HG02973 (cell line): ENCODE measurements around the gene SHD.

Experiments
- ATAC-seq: cut with Tn5 transposase; IDR thresholded peaks from one replicate; pipeline ENCODE4 v1.9.1; 2021; ENCODE audit warnings: moderate library complexity; ENCODE audit not compliant: unreplicated experiment

SHD gene

GRCh38 chr19:4295972-4296771 is 17.1 kb downstream of the SHD start:
- ATAC-seq, result no peak

GRCh38 chr19:4297901-4298809 is 19.1 kb downstream of the SHD start:
- ATAC-seq, result no peak

DNA sequence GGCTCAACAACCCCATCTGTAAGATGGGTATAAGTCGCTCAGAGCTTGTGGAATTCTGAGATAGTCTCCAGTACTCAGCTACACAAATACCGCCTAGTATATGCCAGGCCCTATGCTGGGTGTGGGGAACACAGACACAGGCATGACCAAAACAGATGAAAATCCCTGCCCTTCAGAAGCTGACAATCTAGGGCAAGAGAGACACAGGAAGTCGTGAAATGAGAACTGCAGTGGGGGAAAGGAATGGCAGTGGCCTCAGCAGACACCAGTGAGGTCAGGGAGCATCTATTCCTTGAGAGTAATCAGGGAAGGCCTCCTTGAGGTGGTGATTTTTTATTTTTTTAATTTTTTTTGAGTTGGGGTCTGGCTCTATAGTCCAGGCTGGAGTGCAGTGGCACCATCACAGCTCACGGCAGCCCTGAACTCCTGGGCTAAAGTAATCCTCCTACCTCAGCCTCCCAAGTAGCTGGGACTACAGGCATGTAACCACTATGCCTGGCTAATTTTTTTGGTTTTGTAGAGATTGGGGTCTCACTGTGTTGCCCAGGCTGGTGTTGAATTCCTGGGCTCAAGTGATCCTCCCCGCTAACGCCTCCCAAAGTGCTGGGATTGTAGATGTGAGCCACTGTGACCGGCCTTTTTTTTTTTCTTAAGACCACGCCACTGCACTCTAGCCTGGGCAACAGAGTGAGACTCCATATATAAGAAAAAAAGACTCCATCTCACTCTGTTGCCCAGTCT is 19.9 kb downstream of the SHD start:
- no peak for ATAC-seq

DNA sequence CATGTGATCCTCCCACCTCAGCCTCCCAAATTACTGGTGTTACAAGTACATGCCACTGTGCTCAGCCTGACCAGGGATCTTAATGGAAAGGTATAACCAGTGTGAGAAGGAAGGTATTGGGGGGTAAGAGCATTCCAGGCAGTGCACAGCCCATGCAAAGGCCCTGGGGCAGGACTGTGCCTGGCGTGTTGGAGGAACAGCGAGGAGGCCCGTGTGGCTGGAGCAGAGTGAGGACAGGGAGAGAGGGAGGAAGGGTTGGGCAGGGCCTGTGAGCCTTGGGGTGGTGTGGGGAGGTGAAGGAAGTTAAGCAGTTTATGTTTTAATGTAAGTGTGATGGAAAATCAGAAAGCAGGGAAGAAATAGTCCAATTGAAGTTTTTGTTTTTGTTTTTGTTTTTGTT is 21.5 kb downstream of the SHD start:
- ATAC-seq, result no peak

DNA sequence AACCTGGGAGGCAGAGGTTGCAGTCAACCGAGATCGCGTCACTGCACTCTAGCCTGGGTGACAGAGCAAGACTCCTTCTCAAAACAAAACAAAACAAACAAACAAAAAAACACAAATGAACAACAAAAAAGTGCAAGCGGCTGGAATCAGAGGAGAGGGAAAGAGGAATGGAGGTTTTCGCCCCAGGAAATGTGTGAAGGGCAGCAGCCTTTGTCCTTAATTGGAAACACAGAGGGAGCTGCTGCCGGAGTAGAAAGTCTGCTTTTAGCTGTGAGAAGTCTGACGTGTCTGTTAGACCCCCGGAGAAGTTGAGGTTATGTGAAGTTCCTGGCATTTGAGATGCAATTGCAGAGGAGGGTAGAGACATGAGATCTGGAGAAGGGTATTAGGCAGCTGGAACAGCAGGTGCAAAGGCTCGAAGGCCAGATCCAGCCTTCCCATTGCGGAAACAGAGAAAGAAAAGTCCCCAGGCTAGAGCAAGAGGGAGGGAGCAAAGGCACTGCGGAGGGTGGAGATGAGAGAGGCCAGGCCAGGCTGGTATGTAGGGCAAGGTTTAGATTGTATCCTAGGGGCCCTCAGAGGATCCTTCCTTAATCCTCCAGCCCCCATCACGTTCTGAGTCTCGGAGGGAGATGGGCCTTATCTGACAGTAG is 22.6 kb downstream of the SHD start:
- no peak for ATAC-seq

GRCh38 chr19:4302243-4302640 is 23.2 kb downstream of the SHD start, which contains the start of gene TMIGD2:
TMIGD2 (minus strand) TSS chr19:4302389; CDS start chr19:4302385, 4 bp downstream.
- ATAC-seq, result no peak

GRCh38 chr19:4303819-4304537 is 24.9 kb downstream of the SHD start:
- no peak for ATAC-seq

- no peak for ATAC-seq
Measured at GRCh38 chr19:4304538-4305256, 25.6 kb downstream of the SHD start, which contains the start of gene FSD1. FSD1 (plus strand) TSS chr19:4304598; CDS start chr19:4304747, 149 bp downstream.

DNA sequence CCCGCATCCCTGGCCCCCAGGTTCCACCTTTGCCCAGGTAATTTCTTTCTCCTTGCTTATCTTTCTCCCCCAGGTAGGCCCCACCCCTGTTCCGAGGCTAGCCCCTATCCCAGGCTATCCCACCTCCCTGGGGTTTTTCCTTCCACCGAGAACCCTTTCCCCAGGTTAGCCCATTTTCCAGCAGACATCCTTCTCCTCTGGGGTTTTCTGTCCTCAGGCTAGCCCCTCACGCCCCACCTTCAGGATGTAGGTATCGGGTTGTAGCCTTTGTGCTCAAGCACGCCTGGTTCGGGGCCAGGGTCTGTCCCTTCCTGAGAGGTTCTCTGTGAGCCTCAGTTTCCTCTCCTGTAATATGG is 26.2 kb downstream of the SHD start:
- no peak for ATAC-seq

GRCh38 chr19:4305659-4306058 is 26.6 kb downstream of the SHD start:
- ATAC-seq, result no peak

GRCh38 chr19:4310247-4311121 is 31.4 kb downstream of the SHD start:
- ATAC-seq, result no peak

GRCh38 chr19:4313847-4314490 is 34.9 kb downstream of the SHD start:
- ATAC-seq, result no peak

DNA sequence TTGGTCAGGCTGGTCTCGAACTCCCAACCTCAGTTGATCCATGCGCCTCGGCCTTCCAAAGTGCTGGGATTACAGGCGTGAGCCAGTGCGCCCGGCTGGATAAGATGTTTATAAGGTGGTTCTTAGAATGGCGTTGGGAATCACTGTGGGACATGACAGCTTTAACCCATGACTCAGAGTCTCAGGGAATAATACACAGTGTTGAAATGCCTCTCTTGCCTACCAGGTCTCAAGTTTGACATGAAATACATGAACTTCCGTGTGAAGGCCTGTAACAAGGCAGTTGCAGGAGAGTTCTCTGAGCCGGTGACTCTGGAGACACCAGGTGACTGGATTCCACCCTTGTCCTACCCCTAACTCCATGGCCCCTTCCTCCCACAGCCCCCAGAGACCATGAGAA is 37.9 kb downstream of the SHD start:
- no peak for ATAC-seq

DNA sequence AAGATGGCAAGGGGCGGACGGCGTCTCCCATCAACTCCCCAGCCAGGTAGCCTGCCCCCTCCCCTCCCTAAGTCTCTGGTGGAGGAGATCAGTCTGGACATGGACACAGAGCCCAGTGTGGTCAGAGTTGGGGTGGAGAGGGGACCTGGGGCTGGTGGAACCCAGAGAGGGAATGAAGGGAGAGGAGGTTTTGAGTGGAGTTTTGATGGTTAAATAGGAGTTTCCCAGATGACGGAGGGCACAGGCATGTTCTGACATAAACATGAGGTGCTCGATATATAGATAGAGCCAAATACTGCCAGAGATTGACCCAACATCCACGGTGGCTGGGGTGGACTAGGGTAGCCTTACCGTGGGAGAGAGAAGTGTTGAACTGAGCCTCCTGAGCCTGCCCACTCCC is 39.4 kb downstream of the SHD start:
- ATAC-seq, result no peak

GRCh38 chr19:4319067-4319718 is 40.1 kb downstream of the SHD start:
- no peak for ATAC-seq

GRCh38 chr19:4320419-4320818 is 41.4 kb downstream of the SHD start:
- no peak for ATAC-seq

DNA sequence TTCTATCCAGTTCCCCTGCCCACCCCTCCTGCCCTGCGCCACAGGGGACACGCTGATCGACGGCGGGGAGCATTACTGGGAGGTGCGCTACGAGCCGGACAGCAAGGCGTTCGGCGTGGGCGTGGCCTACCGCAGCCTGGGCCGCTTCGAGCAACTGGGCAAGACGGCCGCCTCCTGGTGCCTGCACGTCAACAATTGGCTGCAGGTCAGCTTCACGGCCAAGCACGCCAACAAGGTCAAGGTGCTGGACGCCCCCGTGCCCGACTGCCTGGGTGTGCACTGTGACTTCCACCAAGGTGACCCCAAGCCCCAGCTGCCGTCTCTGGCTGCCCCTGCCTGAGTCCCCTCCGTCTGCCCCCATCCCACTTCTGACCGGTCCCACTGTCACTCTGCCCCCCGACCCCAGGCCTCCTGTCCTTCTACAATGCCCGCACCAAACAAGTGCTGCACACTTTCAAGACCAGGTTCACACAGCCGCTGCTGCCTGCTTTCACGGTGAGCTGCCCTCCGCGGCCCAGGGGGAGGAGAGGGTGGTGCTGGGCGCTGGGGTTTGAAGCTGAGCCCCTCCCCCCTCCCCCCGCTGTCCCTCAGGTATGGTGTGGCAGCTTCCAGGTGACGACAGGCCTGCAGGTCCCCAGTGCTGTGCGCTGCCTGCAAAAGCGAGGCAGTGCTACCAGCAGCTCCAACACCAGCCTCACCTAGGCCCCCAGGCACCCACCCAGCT is 44.0 kb downstream of the SHD start:
- no peak for ATAC-seq
